GM21390 (cell line): ENCODE measurements around the gene FCRLA.
"Not testable (repeated sequence)": the region's sequence is repeated elsewhere in the genome, so short reads cannot be mapped to it uniquely, and the experiment has no call there.

ENCODE experiments used
- ATAC-seq: cut with Tn5 transposase; IDR thresholded peaks from one replicate; pipeline ENCODE4 v1.9.1; 2021; ENCODE audit not compliant: unreplicated experiment

The FCRLA gene, protein sequence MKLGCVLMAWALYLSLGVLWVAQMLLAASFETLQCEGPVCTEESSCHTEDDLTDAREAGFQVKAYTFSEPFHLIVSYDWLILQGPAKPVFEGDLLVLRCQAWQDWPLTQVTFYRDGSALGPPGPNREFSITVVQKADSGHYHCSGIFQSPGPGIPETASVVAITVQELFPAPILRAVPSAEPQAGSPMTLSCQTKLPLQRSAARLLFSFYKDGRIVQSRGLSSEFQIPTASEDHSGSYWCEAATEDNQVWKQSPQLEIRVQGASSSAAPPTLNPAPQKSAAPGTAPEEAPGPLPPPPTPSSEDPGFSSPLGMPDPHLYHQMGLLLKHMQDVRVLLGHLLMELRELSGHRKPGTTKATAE

DNA sequence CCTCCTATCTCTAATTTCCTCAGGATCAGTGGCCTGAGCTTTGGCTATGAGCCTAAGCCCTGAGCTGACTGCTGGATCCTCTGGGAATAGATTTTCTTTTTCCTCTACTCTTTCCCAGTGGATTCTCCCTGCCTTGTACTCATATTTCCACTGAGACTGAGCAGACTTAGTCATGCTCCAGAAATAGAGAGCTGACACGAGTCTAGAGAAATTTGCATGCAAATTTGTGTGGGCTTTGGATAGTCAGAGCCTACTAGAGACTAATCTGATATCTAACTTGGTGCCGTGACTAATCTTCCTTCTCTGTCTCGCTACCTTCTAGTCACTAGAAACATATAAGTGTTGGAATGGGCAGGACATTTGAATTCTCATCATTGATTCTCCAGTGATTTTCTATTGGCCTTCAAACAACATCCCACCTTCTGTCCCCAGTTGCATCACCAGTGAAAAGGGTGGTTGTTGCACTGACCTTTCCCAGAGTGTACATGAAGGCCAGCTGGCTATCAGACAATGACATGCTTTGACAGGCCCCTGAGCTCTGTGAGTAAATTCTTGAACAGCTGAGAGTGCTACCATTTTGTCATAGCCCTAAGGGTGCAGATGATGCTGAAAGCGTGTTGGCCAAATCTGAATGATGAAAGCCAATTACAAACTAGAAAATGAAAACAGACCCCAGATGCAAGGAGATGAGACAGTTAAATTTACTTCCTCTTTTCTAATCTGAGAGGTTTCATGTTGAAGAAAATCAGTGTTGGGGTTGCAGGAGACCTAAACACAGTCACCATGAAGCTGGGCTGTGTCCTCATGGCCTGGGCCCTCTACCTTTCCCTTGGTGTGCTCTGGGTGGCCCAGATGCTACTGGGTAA, at the start of gene FCRLA:
FCRLA (plus strand) TSS at position 748 of the 866 bp plus-strand sequence; CDS start at position 784, 36 bp downstream.
- peak; percentile 64 for ATAC-seq

DNA sequence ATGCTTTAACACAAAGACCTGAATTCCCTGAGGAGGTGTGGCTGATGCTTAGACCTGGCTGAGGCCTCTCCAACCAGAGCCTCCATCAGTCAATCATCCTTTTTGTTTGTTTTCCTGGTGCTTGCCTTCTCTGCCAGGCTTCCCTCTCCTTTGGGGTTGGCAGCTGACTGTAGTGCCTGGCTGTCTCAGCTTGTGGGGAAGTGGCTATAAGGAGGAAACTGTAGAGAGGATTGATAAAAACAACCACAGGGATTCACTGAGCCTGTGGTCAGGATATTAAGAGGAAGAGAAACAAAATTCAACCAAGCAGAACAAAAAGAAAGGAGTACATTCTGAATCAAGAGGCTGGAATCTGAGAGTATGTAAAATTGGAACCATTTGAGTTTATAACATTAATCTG, 48.5 kb upstream of the FCRLA start:
- not testable (repeated sequence) for ATAC-seq

DNA sequence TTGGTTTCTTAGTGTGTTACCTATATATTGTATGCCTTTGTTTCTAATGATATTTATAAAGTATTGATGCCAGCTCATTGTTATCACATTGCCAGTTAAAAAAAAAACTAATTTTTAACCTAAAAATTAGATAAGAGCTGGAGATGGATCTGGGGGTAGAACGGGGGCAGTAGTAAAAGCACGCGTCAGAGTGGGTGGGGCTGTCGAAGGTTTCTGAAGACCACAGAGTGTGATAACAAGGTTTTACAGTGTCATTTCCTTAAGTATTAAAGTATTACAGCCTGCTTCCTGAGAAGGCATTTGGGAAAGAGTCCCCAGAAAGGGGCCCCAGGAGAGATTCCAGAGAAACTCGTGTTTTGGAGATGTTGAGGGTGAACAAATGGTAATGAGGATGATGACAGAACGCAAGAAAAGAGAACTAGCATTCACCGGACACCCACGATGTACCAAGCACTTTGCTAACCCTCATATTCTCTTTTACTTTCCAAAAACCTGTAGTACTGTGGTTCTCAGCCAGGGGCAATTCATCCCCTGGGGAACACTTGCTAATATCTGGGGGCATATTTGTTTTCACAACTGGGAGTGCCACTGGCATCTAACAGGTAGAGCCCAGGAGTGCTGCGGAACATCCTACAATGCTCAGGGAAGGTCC, 45.2 kb upstream of the FCRLA start:
- not testable (repeated sequence) for ATAC-seq

DNA sequence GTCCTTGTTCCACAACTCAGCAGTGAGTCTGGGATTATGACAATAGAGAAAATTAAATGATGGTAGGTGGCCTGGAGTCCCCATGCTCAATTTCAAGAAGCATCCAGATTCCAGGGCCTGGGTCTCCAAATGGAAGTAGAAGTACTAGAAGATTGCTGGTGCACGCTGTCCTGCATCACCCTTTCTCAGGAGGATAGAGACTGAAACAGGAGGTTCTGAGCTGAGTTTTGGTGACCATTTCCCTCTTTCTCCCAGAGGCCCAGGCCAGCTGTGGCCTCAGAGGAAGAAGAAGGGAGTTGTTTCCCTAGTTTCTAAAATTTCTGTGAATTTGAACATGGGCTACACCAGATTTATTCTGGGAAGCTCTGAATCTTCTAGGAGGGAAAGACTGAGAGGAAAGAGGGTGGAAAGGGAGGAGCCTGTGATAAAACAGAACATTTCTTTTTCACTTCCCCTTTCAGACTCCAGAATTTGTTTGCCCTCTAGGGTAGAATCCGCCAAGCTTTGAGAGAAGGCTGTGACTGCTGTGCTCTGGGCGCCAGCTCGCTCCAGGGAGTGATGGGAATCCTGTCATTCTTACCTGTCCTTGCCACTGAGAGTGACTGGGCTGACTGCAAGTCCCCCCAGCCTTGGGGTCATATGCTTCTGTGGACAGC, 44.2 kb upstream of the FCRLA start, which contains the start of gene FCGR2B:
FCGR2B (plus strand) TSS at position 460 of the 656 bp plus-strand sequence; CDS start at position 559, 99 bp downstream.
- ATAC-seq, result peak; percentile 79

DNA sequence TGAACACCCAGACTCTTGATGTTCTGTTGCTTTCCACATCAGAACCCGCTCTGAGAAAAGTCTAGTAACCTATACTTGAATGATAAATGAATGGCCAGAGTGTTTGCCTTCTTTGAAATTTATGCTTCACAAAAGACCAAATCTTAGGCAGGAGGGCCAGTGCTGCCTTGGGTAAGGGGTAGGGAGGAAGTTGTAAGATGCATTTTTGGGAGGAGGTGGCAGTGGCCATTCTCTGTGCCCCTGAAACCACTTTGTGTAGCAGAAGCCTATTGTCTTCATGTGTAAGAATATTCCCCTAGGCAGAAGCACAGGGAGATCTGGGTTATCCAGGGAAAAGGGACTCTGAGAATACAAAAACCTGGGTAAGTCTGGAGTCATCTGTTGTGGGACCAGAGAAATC, 43.5 kb upstream of the FCRLA start:
- peak; percentile 20 for ATAC-seq

DNA sequence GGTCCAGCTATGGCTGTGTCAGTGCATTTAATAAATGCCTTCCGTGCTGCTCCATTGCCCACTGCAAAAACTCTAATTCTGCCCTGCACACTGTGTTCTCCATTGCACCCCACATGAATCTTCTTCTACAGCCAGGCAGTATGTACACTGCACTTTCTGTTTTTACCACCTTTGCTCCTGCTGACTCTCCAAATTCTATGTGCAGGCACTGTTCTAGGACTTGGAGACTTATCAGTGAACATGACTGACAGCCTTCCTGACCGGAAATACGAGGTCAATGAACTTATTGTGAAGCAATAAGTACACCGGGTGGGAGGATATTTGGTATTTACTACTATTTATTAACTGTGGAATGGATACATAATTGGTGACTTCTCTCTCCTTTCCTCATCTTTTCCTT, 42.3 kb upstream of the FCRLA start:
- not testable (repeated sequence) for ATAC-seq

DNA sequence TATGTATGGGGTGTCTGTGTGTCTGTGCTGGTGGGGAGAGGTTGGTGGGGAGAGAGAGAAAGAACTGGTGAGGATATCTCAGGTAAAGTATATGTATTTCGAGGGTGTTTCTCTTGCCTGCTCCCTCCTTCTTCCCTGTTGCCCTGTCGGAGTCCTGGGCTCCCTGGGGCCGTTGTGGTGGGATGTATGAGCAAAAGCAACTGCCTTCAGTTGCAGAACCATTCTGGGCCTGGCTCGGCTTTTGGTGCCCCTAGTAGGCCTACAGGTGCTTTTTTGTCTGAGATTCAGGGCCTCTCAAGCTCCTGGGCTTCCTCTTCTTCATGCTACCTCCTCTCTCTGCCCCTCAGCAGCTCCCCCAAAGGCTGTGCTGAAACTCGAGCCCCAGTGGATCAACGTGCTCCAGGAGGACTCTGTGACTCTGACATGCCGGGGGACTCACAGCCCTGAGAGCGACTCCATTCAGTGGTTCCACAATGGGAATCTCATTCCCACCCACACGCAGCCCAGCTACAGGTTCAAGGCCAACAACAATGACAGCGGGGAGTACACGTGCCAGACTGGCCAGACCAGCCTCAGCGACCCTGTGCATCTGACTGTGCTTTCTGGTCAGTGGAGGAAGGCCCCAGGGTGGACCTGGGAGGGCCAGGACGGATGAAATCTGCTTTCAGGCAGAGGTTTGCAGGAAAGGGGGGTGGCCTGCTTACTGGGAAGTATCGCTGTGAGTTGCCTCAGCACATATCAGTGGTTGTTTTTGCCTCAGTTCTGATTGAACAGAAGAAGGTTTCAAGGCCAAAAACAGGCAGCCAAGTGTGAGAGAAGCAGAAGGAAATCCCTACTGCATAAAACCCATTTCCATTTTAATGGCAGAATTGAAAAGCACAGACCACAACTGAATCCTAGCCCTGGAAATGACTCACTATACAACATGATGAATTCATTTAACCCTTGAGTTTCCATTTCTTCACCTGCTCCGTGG, 35.7 kb upstream of the FCRLA start:
- not testable (repeated sequence) for ATAC-seq

DNA sequence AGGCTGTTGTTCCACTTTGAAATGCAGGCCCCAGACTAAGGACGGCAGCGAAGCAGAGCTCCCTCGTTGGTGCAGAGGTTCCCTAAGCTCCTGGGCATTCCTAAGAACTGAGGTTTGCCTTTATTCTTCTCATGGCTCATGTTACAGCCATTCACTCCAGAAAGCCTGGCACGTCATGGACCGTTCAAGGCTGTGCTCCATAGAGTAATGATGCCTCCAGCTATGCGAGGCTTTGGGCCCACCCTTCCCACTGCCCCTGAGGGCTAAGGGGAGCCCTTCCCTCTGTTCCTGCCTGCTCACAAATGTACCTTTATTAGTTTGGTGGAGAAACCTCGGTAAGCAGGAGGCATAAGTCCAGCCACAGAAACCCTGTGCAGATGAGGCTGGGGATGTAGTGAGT, 33.6 kb upstream of the FCRLA start:
- ATAC-seq, result not testable (repeated sequence)

DNA sequence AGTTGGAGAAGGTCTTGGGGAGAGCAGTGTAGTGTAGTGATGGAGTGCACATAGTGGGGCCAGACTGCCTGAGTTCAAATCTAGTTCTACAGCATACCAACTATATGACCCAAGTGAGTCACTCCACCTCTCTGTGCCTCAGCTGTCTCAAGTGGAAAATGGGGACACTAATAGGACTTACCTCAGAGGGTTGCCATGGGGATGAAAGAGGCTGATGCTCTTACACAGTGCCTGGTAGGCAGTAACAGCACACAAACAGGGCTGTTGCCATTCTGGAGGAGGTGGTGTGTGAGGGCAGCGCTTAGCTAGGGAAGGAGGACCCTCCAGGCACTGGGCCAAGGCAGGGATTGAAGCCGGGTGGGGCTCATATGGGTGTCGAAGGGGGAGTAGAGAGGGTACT, 32.6 kb upstream of the FCRLA start:
- ATAC-seq, result not testable (repeated sequence)

DNA sequence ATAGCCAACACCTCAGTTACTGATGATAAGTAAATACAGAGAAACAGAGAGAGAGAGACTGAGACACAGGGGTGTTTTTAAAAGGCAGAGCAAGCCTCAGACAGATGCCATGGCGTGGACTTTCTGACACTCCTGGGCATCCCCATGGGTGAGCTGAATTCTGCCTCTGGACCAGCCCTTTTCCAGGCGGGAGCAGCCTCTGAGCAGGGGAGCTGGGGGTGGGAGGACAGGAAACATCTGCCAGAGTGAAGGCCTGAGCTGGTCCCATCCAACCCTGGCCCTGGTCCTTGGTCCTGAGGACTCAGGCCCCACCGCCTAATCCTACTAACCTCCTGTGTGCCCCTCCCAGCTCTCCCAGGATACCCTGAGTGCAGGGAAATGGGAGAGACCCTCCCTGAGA, 32.1 kb upstream of the FCRLA start:
- ATAC-seq, result not testable (repeated sequence)

DNA sequence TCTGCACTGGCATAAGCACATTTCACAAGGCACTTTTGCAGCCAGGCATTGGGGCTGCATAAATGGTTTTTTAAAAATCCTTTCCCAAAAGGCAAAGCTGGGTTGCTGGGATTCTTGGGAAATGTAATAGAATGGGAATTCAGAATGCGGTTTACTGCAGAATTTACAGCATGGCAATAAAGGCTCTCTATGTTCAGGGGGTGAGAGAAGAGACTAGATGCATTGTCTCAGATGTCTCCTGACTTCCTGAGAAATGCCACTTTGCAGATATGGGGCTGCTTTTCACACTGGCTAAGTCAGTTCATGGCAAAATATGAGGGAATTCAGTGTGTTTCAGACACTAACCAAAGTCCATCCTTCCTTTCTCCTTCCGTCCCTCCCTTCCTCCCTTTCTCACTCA, 30.6 kb upstream of the FCRLA start:
- no peak for ATAC-seq

DNA sequence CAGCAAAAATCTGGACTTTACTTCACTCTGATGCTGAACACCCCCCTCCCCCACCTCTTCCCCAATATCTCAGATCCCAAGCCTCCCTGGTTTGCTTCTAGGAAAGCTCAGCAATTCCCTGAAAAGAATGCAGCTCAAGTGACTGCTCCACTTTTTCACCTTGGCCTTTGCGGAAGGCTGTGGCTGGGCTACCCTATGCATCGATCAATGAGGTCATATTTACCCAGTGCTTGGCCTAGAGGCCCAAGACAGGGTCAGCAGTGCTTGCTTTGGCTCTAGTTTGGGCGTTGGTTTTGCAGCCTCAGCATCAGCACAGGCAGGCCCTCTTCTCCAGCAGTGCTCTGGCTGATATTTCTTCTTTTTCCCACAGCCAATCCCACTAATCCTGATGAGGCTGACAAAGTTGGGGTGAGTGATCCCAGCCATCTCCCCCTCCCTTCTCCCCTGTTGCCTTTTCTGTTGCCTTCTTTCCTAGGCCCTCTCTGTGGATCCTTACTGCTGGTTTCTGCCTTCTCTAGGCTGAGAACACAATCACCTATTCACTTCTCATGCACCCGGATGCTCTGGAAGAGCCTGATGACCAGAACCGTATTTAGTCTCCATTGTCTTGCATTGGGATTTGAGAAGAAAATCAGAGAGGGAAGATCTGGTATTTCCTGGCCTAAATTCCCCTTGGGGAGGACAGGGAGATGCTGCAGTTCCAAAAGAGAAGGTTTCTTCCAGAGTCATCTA, 29.9 kb upstream of the FCRLA start:
- ATAC-seq, result no peak

DNA sequence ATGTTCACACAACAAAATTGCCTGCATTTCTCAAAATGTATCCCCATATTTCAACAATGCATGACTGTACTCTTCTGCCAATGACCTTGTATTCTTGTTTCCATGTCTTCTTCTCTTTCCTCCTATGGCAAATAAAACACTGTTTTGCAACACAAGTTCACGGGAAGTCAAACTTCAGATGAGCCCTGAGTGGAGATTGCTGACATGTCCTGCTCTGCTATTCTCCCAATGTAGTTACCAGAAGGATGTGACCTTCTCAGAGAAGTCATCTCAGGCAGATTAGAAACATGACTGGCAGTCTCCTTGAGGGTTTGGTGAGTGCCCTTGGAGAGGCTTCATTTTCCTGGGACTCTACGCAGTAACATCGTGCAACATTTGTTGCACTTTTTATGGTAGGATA, 28.5 kb upstream of the FCRLA start:
- ATAC-seq, result no peak

DNA sequence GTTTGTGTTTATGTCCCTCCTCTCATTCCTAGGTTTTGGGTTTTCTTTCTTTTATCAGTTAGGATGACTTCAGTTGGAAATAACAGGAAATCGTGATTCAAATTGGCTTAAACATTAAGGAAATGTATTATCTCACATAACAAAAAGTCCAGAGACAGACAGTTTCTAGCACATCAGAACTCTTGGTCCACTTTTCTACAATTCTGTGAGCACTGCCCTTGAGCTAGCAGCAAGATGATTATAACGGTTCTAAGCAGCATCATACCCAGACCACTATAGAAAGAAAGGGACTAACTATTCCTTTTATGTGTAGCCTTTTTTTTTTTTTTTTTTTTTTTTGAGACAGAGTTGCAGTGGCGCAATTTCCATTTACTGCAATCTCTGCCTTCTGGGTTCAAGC, 25.1 kb upstream of the FCRLA start:
- ATAC-seq, result no peak

DNA sequence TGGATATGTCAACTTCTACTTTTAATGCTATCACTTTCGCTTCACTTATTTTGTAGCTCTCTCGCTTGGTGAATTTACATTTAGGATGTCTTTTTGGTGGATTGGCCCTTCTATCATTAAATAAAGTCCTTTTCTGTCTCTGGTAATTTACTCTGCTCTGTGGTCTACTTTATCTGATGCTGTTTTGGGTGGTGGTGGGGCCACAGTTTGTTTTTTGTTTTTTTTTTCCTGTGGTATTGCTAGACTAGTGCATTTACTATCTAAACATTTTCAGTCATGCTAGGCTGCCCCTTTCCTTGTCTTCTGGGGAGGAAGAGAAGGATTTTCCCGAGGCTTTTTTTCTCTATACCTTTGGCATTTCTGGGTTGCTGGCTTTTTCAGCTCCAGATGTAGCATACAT, 18.1 kb upstream of the FCRLA start:
- ATAC-seq, result no peak

DNA sequence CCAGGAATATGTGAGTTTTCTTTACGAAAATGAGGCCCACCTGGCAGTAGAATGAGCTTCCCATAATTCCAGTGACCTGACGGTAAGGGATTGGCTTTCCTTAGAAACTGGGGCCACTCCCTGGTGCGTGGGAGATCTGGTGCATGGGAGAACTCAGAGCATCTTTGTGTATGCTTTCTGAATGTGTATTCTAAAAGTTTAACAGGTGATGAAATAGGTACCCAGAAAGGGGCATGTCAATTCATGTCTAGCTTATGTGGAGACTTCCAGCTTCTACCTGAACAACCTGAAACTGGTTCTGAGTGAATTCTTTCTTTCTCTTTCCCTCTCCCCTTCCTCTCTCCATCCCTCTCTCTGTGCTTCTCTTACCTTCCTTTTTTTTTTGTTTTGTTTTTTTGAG, 15.2 kb upstream of the FCRLA start:
- ATAC-seq, result no peak

DNA sequence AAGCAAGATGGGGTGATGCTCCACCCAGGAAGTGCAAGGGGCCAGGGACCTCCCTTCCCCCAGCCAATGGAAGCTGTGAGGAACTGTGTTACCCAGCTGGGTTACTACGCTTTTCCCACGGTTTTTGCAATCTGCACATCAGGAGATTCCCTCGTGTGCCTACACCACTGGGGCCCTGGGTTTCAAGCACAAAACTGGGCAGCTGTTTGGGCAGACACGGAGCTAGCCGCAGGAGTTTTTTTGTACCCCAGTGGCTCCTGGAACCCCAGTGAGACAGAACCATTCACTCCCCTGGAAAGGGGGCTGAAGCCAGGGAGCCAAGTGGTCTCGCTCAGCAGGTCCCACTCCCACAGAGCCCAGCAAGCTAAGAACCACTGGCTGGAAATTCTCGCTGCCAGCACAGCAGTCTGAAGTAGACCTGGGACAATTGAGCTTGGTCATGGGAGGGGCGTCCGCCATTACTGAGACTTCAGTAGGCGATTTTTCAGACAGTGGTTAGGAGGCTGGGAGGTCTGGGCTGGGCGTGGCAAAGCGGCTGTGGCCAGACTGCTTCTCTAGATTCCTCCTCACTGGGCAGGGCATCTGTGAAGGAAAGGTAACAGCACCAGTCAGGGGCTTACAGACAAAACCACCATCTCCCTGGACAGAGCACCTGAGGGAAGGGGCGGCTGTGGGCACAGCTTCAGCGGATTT, 13.9 kb upstream of the FCRLA start:
- not testable (repeated sequence) for ATAC-seq

DNA sequence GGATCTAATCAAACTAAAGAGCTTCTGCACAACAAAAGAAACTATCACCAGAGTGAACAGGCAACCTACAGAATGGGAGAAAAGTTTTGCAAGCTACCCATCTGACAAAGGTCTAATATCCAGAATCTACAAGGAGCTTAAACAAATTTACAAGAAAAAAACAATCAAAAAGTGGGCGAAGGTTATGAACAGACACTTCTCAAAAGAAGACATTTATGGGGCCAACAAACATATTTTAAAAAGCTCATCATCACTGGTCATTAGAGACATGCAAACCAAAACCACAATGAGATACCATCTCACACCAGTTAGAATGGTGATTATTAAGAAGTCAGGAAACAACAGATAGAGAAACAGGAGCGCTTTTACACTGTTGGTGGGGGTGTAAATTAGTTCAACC, 8.7 kb upstream of the FCRLA start:
- not testable (repeated sequence) for ATAC-seq
